ENCODE data around the gene DCAF10.
"Not testable (repeated sequence)": the region's sequence is repeated elsewhere in the genome, so short reads cannot be mapped to it uniquely, and the experiment has no call there.

The DCAF10 gene

GRCh38 chr9:37800631-37801286 lies at the start of gene DCAF10:
TSS of gene DCAF10 (plus strand) at chr9:37800797. CDS start at chr9:37800867, 70 bp downstream.
- peak; percentile 50 for DNase-seq (ENCODE audit: low read depth)

GRCh38 chr9:37751186-37751585 lies 49.4 kb upstream of the DCAF10 start:
- no peak for DNase-seq (ENCODE audit: low read depth)

GRCh38 chr9:37751704-37752103 lies 48.9 kb upstream of the DCAF10 start:
- DNase-seq (ENCODE audit: low read depth) = not testable (repeated sequence)

GRCh38 chr9:37752112-37752511 lies 48.5 kb upstream of the DCAF10 start:
- not testable (repeated sequence) for DNase-seq (ENCODE audit: low read depth)

- DNase-seq (ENCODE audit: low read depth) = no peak
Observed at GRCh38 chr9:37752642-37753488, 47.7 kb upstream of the DCAF10 start.

- no peak for DNase-seq (ENCODE audit: low read depth)
Observed at GRCh38 chr9:37753489-37754190, 47.0 kb upstream of the DCAF10 start, which contains the start of gene TRMT10B. TSS of gene TRMT10B (plus strand) at chr9:37753805. CDS start at chr9:37761932, 8,127 bp downstream.

- no peak for DNase-seq (ENCODE audit: low read depth)
Observed at GRCh38 chr9:37758747-37759146, 41.9 kb upstream of the DCAF10 start.

- DNase-seq (ENCODE audit: low read depth) = peak; percentile 70
Observed at GRCh38 chr9:37760416-37761161, 40.0 kb upstream of the DCAF10 start.

- peak; percentile 29 for DNase-seq (ENCODE audit: low read depth)
Observed at GRCh38 chr9:37761511-37761910, 39.1 kb upstream of the DCAF10 start.

- not testable (repeated sequence) for DNase-seq (ENCODE audit: low read depth)
Observed at GRCh38 chr9:37765263-37765662, 35.3 kb upstream of the DCAF10 start.

- DNase-seq (ENCODE audit: low read depth) = no peak
Observed at GRCh38 chr9:37769306-37769705, 31.3 kb upstream of the DCAF10 start.

GRCh38 chr9:37769995-37770394 lies 30.6 kb upstream of the DCAF10 start:
- DNase-seq (ENCODE audit: low read depth) = no peak

GRCh38 chr9:37775216-37775919 lies 25.2 kb upstream of the DCAF10 start:
- no peak for DNase-seq (ENCODE audit: low read depth)

GRCh38 chr9:37776328-37776727 lies 24.3 kb upstream of the DCAF10 start:
- DNase-seq (ENCODE audit: low read depth) = peak; percentile 38

GRCh38 chr9:37778534-37778933 lies 22.1 kb upstream of the DCAF10 start:
- no peak for DNase-seq (ENCODE audit: low read depth)

- DNase-seq (ENCODE audit: low read depth) = no peak
Observed at GRCh38 chr9:37784291-37784615, 16.3 kb upstream of the DCAF10 start.

- DNase-seq (ENCODE audit: low read depth) = peak; percentile 77
Observed at GRCh38 chr9:37784616-37785483, 15.7 kb upstream of the DCAF10 start, which contains the start of gene EXOSC3. TSS of gene EXOSC3 (minus strand) at chr9:37785064. CDS start at chr9:37785044, 20 bp downstream.

- no peak for DNase-seq (ENCODE audit: low read depth)
Observed at GRCh38 chr9:37787059-37787458, 13.5 kb upstream of the DCAF10 start.

GRCh38 chr9:37788332-37788731 lies 12.3 kb upstream of the DCAF10 start:
- no peak for DNase-seq (ENCODE audit: low read depth)

- no peak for DNase-seq (ENCODE audit: low read depth)
Observed at GRCh38 chr9:37790096-37790495, 10.5 kb upstream of the DCAF10 start.
